ENCODE data around the gene PPIF.

DNA sequence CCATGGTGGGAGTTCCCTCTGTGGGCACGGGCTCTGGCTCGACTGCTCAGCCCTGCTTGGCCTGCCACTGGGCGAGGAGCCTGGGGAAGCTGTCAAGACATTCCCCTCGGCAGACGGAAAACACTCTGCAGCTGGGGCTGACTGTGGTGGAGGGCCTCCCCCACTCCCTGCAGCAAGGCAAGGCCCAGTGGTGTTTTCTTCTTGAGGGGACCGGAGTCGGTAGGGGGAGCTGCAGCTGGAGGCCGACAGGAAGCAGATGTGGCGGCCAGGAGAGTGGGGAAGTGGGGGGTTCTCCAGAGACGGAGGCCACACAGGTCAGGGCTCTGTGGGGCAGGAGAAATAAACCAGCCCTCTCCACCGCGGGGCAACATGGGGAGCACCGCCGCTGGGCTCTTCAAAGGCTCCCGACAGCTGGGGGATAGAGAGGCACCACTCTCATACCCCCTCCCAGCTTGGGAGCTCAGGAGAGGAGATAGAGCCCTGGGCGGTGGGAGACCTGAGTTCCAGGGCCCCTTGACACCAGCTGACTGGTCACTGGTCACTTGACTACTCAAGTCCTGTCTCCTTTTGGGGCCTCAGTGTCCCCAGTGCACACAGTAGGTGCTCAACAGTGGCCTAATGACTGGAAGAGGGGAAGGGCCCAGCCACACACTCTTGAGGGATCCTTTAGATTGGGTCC is 43.4 kb downstream of the PPIF start:
- TF ChIP-seq, protein P1, sequence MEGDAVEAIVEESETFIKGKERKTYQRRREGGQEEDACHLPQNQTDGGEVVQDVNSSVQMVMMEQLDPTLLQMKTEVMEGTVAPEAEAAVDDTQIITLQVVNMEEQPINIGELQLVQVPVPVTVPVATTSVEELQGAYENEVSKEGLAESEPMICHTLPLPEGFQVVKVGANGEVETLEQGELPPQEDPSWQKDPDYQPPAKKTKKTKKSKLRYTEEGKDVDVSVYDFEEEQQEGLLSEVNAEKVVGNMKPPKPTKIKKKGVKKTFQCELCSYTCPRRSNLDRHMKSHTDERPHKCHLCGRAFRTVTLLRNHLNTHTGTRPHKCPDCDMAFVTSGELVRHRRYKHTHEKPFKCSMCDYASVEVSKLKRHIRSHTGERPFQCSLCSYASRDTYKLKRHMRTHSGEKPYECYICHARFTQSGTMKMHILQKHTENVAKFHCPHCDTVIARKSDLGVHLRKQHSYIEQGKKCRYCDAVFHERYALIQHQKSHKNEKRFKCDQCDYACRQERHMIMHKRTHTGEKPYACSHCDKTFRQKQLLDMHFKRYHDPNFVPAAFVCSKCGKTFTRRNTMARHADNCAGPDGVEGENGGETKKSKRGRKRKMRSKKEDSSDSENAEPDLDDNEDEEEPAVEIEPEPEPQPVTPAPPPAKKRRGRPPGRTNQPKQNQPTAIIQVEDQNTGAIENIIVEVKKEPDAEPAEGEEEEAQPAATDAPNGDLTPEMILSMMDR (IDR thresholded peaks at IDR 0.05) = no peak
- TF ChIP-seq POLR2A (IDR thresholded peaks at IDR 0.05) = no peak
